NOMO-1 (cell line): ENCODE results near the gene GGTA1.
A peak's percentile ranks its signal among the peaks of the same experiment; 100 is the strongest.

Source experiments
- DNase-seq, 2 experiments: peaks; one replicate each; lab custom pipeline; 2025; ENCODE audit not compliant: unreplicated experiment in 2 of 2; lab: John Stamatoyannopoulos, UW

Gene GGTA1

DNA sequence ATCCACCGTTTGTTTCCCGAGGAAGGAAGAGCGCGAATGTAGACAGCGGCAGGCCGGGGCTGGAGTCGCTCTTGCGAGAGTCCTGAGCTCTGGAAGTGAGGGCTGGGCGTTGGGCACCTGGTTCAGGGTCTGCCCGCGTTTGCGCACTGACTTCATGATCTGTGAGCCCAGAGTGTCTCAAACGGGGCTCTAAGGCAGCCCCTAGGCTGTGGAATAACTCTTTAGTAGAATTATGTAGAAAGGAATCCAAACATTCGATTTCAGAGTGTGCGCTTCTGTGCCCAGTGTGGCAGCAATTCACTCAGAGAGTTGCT lies 478 bp upstream of the GGTA1 start:
- no peak for DNase-seq

DNA sequence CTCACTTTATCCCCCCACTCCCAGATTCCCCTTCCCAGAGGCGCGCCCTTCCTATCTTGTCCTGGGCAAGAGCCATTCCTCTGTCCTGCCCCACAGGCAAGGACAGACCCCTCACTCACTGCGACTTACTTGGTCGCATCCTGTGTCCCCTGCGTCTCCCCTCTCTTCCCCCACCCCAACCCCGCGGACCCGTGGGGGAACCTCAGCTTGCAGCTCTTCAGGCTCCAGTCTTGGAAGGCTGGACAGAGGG lies 542 bp downstream of the GGTA1 start:
- no peak for DNase-seq

DNA sequence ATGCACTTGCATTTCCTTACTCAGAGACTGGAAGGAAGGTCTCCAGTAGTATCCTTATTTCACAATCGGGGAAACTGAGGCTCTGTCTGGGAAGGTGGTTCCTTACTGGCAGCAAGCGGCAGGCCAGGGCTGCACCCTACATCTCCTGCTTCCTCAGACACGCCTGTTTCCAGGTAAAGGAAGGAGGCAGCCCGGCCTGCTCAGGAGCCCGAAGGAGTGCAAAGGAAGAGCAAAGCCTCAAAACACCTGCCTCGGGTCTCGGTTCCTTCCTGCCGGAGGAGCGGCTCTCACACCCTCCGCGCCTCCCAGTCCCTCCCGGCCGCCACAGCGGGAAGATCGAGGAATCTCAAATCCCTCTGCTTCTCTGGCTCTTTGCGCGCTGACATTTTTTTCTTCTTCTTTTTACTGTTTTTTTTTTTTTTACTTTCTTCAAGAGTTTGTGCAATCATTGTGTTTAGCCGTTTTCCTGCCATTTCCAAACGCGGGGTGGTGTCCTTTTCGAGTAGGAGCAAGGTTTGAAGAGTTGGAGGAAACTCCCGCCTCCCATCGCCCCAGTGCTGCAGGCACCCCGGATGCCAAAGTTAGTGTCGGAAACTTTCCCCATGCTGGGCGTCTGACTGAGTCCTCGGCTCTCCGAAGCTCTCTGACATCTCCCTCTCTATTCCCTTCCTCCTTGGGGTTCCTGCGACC lies 1.0 kb downstream of the GGTA1 start:
- peak; percentile 17 to 36 for DNase-seq

DNA sequence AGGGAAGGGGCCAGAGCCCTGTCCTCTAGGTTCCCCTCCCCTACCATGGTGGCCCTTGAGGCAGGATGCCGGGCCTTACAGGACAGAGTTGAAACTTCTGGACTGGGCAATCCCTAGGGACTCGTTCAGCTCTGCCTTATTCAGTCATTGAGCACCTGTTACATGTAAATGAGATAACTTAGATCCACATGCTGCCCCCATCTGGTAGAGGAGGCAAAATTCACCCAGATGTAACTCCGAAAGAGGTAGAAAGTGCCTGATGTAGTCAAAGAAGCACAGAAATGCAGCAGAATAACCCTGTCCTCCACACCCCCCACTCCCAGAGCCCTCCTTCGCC lies 1.5 kb downstream of the GGTA1 start:
- peak; percentile 45 to 85 for DNase-seq

DNA sequence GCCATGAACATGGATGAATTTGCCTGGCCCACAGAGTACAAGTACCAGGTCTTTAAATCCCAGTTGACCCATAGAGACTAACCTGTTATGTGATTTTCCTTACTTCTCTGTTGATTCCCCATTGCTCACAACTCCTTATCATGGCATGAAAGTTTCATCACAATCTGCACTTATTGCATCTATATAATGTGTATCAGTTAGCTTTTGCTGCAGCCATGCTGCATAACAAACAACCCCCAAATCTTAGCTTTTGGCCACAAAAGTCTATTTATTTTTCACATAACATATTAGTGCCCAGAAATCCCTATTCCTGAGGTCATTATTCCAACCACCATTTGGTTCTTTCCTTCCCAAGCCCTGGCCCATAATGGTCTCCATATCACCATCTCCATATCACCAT lies 3.7 kb downstream of the GGTA1 start:
- DNase-seq: no peak

DNA sequence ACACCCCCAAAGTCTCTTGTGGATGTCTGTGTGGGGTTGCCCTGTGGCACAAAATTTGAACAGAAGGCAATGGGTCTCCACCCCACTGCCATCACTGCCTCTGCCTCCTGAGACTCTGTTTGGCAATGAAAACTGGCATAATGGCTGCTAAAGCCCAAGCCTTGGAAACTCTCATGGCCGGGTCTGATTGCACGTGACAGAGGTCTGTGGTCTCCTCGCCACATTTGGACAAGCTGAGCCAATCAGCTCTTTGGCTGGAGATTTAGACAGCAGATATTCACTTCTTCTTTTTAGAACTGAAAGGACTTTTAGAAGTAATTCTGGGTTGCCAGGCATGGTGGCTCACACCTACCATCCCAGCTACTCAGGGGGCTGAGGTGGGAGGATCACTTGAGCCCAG lies 5.5 kb downstream of the GGTA1 start:
- DNase-seq: peak; percentile 16 to 72

DNA sequence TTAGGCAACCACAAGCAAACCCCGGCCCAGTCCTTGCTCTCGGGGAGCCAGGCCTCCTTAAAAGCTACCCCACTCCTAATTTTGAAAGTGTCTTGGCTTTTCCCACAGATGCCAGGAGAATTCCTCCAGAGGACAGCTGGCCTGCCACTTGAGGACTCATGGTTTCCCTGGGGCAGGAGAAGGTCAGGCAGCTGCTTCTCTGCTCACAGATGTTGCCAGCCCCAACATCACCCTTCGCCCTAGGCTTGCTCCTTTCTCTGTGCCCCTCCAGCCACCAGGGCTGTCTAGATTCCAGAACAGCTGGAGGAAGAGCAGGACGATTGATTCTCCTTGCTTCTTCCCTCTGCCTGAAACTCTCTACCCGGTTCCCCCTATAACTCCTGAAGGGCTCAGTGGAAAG lies 8.5 kb downstream of the GGTA1 start:
- no peak for DNase-seq

DNA sequence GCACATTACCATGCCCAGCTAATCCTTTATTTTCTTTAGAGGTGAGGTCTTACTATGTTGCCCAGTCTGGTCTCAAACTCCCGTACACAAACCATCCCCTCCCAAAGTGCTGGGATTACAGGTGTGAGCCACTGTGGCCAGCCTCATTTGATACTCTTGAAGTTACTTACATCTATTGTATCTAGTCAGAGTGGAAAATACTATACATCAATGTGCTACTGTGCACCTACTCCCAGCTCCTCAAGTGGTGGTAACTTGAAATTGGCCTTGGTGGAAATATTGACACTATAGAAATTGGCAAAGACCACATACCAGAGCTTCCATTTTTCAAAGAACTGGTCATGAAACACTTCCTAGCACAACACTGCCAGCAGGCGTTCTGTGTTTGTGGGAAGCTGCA lies 10.3 kb downstream of the GGTA1 start:
- DNase-seq: no peak

DNA sequence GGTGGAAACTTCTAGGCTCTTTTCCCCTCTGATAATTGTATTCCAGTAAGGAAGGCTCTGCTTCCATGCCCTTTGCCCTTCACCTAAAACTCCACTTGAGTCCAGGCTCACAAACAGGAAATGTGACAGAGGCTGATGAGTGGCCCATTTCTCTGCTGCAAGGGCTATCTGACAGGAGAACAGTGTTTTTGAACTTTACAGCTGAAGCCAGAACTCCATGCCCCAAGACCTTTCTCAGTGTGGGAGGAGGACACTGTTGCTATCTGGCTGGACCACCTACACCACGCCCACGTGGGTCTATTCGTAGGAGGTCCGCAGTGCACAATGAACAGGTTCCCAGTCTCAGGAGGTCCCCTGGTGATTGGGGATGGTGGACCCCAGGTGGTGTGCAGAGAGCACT lies 13.6 kb downstream of the GGTA1 start:
- DNase-seq: no peak

DNA sequence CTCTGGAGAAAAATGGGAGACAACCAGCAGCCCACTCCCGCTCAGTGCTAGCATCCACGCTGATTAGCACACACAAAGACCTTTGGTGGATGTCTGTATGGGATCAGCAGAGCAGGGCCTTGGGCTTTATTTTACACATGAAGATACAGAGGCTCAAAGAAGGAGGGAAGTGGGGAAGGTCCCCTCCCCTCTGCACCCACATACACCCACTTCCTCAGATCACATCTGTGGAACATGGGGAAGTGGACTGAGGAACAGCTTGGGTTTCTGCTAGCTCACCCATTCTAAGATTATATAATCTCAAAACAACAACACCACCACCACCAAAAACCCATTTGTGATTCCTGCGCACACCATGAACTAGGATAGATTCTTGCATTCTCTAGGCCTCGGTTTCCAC lies 14.0 kb downstream of the GGTA1 start:
- DNase-seq: peak; percentile 19 to 69

DNA sequence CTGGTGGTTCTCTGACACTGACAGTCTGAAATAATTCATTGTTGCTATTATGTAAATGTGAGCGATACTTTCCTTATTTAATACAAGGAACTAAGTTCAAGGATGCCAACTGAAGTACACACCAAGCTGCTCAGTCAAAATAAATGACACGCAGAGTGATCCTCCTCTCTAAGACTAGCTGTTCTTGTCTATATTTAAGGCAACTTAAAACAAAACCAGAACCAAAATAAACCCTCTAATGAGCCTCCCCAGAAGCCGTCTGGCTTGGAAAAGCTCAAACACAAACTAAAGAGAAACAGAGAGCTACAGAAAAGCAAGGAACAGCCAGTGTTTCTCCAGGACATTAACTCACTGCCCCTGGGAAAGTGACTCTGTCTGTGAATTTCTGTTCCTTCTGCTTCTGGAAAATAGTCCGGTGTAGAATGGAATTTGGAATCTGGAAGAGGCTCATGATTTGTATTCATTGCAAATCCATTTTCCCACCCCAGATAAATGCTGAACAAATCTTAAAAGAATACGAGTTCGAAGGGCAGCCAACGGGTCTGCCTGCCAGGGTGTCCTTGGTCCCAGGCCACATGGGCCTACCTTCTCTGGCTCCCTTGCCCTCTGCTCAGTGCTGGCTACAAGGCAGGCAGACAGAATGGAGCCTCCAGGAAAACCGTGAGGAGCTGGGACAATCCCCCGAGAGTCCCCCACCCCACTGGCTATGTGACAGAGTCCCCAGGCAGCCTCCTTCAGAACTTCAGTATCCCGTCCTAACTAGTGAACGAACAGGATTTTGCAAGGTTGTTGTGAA lies 14.8 kb downstream of the GGTA1 start:
- DNase-seq: no peak

DNA sequence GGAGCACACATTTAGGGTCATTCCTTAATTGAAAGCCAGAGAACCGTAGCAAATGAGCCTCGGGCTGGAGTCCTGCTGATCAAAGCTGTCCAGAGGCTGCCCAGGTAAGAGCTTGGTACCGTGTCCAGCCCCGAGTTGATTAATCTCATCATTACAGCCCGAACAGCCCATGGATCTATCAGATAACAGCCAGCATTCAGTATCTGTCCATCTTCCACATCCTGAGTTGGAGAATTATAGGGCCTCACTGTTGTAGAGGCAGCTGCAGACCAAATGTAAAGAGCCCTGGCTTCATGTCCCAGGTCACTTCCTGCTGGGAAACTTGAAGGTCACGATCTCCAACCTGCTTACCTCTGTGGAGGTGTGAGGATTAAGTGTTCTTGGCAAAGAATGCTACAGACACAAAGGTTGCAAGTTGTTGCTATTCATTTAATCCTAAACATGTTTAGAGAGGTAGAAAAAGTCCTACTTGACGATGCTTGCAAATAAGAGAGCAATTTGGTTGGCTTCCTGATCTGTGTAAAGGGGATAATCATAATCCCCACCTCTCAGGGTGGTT lies 16.1 kb downstream of the GGTA1 start:
- DNase-seq: no peak

DNA sequence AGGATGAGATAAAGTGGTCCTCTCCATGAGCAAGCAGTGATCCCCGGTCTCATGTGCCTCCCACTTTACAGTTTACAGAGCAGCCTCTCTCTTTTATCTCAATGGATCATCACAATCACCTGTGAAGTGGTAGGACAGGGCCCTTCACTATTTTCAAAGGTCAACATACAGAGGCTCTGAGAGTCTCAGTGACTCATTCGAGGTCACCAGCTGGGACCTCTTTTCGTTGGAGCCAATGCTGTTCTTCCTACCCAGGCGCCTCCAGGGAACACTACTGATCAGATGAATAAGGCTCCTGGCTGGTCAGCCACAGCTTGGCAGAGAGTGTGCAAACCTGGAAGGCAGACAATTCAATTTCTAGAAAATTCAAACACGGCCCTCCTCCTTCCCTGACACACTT lies 16.6 kb downstream of the GGTA1 start:
- DNase-seq: no peak

DNA sequence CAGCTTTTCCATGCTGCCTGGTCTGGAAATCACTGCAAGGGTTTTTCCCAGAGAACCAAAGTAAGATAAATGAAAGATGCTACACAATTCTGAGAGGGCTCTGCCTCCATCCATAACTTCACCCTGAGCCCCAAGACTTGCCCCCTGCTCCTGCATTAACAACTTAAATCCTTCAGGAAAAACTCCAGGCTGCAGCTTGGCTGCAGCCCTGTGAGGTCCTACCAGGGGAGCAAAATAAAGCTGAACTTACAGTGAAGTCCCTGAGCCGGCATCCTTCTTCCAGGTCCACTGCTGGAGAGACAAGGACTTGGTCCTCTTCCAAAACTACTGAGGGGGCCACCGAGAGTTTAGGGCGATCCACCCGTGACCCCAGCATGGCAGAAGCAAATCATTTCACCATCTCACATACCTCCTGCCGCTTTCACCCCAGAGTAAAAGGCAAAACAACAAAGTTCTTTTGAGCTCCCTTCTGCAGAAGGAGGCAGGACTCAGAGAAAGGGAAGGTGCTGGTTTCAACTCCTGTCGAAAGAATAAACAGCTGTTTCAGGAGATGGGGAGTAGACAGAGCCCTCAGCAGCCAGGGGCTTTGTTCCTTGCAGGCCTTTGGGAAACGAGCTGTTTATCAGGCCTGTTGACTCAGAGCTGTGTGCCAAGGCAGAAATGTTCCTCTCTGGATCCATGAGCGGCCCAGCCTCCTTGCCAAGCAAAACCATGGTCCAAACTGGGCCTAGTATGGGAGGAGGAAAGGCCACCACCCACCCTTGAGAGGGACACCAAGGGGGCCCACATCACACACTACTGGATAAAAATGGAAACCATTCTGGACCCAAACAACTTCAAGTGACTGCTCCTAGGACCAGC lies 20.6 kb downstream of the GGTA1 start:
- DNase-seq: no peak

DNA sequence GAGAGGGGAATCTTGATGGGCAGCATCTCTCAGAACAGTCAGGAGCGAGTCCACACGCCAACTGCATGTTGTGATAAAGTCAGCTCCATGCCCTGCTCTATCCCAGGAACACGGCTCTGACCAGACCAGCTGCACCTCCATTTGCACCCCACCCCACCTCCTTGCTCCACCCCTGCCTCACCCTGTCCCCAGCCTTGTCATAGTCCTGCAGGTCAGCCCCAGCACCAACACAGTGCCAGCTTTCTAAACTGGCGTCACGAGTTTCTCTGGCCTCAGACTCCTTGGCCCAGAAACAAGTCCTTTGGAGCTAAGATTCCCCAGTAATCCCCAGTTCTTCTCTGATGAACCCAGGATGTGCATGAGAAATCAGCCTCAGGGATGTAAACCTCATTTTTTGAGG lies 23.5 kb downstream of the GGTA1 start:
- no peak for DNase-seq

DNA sequence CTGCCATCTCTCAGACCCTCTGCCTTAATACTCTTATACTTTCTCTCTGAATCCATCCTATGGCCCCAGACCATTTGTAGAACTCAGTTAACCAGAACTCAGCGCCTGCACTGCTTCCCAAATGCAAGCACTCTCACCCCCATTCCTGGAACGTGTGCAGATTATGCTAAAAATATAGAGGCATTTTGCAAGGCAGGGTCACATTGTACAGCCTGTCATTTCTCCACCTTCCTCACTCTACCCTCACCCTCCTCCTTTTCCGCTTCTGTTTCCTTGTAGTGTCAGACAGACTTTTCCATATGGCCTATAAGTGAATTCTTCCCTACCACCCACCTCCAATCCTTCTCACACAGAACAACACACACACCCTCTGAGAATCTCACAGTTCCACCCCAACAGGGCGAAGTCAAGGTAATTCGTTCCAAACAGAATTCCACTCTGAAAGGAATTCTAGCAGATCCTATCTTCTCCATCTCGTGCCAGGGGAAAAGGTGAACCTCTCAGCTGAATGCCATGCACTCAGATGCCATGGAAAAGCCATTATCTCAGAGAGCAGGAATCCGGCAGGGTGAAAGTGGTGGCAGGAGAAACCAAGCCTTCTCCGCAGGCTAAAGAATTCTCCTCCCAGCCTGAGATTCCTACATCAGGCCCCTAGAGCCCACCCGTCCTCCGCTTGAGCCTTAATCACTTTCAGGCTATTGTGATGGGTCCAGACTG lies 25.3 kb downstream of the GGTA1 start:
- no peak for DNase-seq

DNA sequence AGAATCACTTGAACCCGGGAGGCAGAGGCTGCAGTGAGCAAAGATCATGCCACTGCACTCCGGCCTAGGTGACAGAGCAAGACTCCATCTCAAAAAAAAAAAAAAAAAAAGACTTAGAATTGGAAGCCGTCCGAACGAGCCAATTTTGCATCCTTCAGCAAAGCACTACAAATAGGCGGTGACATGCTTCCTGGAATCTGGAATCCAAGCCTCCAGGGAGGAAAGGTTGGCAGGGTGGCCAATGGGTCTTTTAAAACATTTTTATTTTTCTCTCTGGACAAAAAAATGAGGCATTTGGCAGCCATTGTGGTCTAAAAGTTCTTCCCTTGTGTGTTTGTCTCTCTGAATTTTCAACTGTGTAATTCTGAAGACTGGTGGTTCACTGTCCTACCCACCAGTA lies 26.4 kb downstream of the GGTA1 start:
- no peak for DNase-seq

DNA sequence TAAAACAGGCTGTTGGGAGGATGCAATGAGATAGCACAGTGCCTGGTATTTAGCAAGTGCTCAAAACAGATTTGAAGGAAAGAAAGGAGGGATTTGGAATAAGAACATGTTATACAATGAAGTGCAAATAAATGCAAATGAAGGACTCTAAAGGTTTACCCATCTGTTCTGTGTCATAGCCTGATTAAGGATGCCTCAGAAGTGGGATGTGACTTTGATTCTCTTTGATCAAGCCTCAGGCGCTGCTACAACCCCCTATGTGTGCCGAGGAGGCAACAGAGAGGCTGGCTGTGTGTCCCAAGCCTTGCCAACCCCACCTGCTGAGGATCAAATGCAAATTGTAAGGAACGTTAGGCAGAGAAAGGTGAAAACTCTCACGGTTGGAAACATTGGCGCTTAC lies 27.2 kb downstream of the GGTA1 start:
- DNase-seq: no peak

DNA sequence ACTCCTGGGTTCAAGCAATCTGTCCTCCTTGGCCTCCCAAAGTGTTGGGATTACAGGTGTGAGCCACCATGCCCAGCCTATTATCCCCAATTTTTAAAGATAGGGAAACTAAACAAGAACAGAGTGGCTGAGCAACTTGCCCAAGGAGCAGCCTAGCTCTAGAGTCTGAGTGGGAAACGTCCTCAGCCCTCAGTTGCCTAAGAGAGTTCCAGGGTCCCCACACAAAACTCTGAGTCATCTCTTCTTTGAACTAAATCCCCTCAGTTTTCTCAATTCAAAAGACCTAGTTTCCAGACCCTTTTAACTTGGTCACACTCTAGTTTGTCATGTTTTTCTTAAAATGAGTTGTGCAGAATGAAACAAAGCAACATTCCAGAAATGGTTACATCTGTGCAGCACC lies 33.5 kb downstream of the GGTA1 start:
- no peak for DNase-seq

DNA sequence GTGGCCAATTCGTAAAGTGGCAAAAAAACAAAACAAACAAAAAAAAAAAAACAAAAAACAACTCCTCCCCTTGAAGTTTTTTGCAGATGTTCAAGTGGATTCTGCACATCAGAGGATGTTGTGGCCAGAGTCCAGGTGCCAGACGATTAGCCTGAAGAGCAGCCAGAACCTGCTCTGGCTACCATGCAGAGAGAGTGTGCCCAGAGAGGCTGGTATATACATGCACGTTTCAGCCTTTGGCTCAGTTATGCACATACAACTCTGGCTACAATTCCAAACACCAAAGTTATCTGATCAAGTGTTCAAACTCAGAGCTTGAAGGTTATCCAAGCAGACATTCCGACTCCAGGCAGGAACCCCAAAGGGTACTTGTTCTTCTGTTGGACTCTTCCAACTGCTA lies 34.7 kb downstream of the GGTA1 start:
- no peak for DNase-seq
